Uterus (tissue), 2 donors: Measurements from ENCODE around the gene RNU6-1.

Experiments
- CTCF ChIP-seq, 4 experiments: fragments of 200-600 bp in 2 of 4; fragments of 450-650 bp in 2 of 4; sonication (generic) in 2 of 4; IDR thresholded peaks; one replicate each; pipeline ENCODE4 v1.5.1; 2016 to 2019; ENCODE audit warnings: antibody characterized with exemption in 4 of 4, mild to moderate bottlenecking in 2 of 4, moderate library complexity in 1 of 4
- POLR2A ChIP-seq, 2 donors: fragments of 450-650 bp; IDR thresholded peaks; one replicate each; pipeline ENCODE4 v1.6.1; 2016; ENCODE audit warnings: antibody characterized with exemption in 2 of 2, mild to moderate bottlenecking in 1 of 2, moderate library complexity in 1 of 2

DNA sequence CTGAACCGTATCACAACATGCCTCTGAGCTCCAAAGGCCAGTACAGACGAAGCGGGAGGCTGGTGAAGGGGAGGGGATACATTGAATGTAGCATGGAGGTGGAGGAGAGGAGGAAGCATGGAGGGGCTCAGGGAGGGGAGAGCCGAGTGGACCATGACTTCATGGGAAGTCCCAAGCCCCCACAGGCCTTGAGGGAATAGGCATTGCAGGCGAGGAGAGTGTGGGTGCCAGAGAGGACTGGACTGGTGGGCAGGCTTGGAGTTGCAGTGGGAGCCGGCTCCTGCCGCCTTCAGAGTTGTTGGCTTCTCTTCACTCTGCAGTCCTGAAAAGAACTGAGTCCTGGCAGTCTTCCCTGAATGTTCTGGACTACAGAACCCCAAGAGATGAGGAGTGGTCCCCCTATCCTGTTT lies 3.3 kb upstream of the RNU6-1 start:
- TF ChIP-seq CTCF (IDR thresholded peaks at IDR 0.05) (no peak), POLR2A (IDR thresholded peaks at IDR 0.05) (no peak)
